IPS-18c (cell line): ENCODE measurements around the gene ABL1.
"Not testable (repeated sequence)": the region's sequence is repeated elsewhere in the genome, so short reads cannot be mapped to it uniquely, and the experiment has no call there.

Source experiments
- H3K4me3 ChIP-seq: 2 replicates; pipeline ENCODE4 v1.7.0; 2013; ENCODE audit warnings: low read depth, mild to moderate bottlenecking, low read length, moderate library complexity; ENCODE audit not compliant: insufficient read depth
- H3K9me3 ChIP-seq: one replicate; pipeline ENCODE4 v1.6.1; 2013; ENCODE audit warnings: mild to moderate bottlenecking, low read length, moderate library complexity; ENCODE audit not compliant: control insufficient read depth, insufficient read depth

ABL1 gene

GRCh38 chr9:130843049-130843908 lies 8.2 kb downstream of the ABL1 start:
- H3K9me3 ChIP-seq: no peaks in the 10 kb centered on the region

DNA sequence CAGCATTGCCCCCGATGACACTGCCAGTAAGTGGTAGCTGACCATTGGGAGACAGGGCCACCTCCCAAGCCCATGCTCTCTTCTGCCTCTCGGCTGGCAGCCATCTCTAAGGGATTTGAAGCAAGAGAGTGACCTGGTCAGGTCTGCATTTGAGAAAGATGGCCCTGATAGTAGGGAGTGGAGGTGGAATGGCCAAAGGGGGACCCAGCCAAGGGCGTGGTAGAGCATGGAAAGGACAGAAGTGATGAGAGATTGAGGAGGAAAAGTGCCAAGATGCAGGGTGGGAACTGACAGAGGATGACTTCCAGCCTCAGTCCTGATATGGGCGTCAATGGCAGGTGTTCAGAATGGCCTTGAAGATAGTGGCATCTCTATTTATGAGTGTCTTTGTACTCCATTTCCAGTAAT lies 9.0 kb downstream of the ABL1 start:
- Histone ChIP-seq H3K9me3 (no peaks in the 10 kb centered on the region), H3K4me3 (no peak overlapping the region)

More at GRCh38 chr9:130843049-130843908, 8.2 kb downstream of the ABL1 start:
- H3K4me3 ChIP-seq: no peak overlapping the region

DNA sequence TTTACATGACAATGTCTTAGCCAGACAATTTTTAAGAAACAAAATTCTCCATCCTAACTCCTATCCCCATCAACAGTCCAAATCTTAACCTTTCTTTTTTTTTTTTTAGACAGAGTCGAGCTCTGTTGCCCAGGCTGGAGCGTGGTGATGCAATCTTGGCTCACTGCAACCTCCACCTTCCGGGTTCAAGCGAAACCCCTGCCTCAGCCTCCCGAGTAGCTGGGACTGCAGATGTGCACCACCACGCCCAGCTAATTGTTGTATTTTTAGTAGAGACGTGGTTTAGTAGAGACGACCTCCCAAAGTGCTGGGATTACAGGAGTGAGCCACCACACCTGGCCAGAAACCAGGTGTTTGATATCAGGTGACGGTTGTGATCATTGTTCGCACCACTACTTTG lies 10.2 kb downstream of the ABL1 start:
- Histone ChIP-seq H3K4me3 (no peak overlapping the region), H3K9me3 (no peaks in the 10 kb centered on the region)

DNA sequence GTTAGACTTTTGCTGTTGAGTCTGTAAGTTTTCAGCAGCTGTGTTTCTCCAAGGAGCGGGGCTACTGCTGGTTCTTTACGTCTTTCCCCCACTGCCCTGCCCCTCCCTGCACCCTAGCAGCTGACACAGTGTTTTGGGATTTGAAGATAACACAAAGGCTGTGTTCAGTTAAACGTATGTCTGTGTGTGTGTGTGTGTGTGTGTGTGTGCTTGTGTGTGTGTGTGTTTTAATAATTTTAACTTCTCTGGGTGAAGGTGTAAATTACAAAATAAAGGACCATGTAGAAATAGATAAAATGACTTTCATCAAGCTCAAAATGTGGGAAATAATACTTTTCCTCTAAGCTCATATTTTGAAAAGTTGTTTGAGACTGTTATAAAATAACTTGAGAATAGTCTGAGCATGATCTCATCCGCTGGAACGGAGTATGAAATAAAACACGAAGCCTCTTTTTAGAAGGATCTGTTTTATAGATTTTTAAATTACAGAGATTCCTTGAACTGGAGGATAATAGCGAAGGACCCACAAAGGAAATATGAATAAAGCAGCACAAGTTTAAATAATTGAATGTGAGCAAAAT lies 10.9 kb downstream of the ABL1 start:
- no peak overlapping the region for H3K4me3 ChIP-seq
- H3K9me3 ChIP-seq: no peaks in the 10 kb centered on the region

- H3K9me3 ChIP-seq: no peaks in the 10 kb centered on the region
- no peak overlapping the region for H3K4me3 ChIP-seq
Observed at GRCh38 chr9:130846487-130847305, 11.6 kb downstream of the ABL1 start.

GRCh38 chr9:130847306-130848217 lies 12.5 kb downstream of the ABL1 start:
- H3K9me3 ChIP-seq: no peaks in the 10 kb centered on the region
- no peak overlapping the region for H3K4me3 ChIP-seq

- H3K4me3 ChIP-seq, H3K9me3 ChIP-seq: not testable (repeated sequence)
Observed at GRCh38 chr9:130848514-130848913, 13.5 kb downstream of the ABL1 start.

DNA sequence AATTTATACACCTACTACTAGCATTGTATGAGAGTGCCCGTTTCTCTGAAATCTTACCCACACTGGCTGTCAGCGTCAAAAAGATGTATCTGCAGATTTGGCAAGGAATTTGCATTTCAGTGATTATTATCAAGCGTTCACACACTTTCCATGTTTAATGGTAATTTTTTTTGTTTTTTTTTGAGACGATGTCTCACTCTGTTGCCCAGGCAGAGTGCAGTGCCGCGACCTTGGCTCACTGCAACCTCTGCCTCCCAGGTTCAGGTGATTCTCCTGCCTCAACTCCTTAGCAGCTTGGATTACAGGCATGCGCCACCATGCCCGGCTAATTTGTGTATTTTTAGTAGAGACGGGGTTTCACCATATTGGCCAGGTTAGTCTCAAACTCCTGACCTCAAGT lies 14.3 kb downstream of the ABL1 start:
- no peak overlapping the region for H3K4me3 ChIP-seq
- H3K9me3 ChIP-seq: no peaks in the 10 kb centered on the region

GRCh38 chr9:130852801-130853200 lies 17.7 kb downstream of the ABL1 start:
- Histone ChIP-seq H3K4me3 (no peak overlapping the region), H3K9me3 (no peaks in the 10 kb centered on the region)

DNA sequence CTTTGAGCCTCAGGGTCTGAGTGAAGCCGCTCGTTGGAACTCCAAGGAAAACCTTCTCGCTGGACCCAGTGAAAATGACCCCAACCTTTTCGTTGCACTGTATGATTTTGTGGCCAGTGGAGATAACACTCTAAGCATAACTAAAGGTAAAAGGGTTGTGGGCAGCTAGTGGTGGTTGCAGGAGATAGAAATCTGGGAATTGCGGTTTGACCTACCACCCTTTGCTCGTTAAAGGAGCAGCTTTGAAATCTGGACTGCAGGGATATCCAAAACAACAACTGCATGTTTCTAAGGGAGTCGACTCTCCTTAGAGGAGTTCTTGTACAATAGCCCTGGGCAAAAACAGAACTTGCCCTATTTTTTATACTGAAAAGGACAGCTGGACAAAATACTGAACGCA lies 19.0 kb downstream of the ABL1 start:
- H3K4me3 ChIP-seq: no peak overlapping the region
- no peaks in the 10 kb centered on the region for H3K9me3 ChIP-seq

DNA sequence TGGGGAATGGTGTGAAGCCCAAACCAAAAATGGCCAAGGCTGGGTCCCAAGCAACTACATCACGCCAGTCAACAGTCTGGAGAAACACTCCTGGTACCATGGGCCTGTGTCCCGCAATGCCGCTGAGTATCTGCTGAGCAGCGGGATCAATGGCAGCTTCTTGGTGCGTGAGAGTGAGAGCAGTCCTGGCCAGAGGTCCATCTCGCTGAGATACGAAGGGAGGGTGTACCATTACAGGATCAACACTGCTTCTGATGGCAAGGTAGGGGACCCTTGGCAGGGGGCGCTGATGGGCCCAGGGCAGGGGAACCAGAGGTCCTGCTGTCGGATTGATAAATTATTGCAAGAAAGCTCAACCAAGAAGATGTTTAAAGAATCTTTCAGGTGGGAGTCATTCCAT lies 19.8 kb downstream of the ABL1 start:
- H3K4me3 ChIP-seq: no peak overlapping the region
- H3K9me3 ChIP-seq: no peaks in the 10 kb centered on the region

DNA sequence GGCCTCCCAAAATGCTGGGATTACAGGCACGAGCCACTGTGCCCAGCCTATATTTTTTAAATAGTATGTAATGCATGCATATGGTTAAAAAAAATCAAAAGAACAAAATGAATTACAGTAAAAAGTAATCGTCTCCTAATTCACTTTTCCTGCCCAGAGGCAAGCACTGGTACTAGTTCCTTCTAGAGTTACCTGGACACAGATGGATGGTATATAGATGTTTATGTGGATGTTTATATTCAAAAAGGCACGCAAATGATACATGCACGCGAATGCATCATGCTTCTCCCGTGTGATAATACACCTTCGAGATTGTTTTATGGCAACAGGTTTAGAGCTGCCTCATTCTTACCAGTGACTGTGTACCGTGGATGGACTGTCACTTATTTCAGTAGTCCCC lies 21.4 kb downstream of the ABL1 start:
- Histone ChIP-seq H3K4me3 (no peak overlapping the region), H3K9me3 (no peaks in the 10 kb centered on the region)

GRCh38 chr9:130857864-130858738 lies 23.0 kb downstream of the ABL1 start:
- Histone ChIP-seq H3K4me3 (no peak overlapping the region), H3K9me3 (no peaks in the 10 kb centered on the region)

- H3K4me3 ChIP-seq: no peak overlapping the region
- H3K9me3 ChIP-seq: no peaks in the 10 kb centered on the region
Observed at GRCh38 chr9:130858739-130859705, 24.0 kb downstream of the ABL1 start.
